GM13976 (cell line): ENCODE data around the gene AUTS2.

Source experiments
- DNase-seq: peaks from one replicate; pipeline ENCODE4 v3.0.0; 2012; ENCODE audit warnings: low spot score
- CTCF ChIP-seq: IDR thresholded peaks from 2 replicates; pipeline ENCODE4 v1.5.1; 2012; ENCODE audit warnings: borderline replicate concordance, mild to moderate bottlenecking; ENCODE audit not compliant: insufficient read depth; ENCODE audit errors: extremely low read depth, missing control alignments, control extremely low read depth
- in situ Hi-C: fragments of 300-500 bp; cut with MboI; formaldehyde crosslinking; loops from one replicate; pipeline ENCODE4 v1.12.0; 2022; ENCODE audit warnings: low sequenced_read_pairs, mixed read lengths, inconsistent platforms; ENCODE audit not compliant: unreplicated experiment

AUTS2 gene

DNA sequence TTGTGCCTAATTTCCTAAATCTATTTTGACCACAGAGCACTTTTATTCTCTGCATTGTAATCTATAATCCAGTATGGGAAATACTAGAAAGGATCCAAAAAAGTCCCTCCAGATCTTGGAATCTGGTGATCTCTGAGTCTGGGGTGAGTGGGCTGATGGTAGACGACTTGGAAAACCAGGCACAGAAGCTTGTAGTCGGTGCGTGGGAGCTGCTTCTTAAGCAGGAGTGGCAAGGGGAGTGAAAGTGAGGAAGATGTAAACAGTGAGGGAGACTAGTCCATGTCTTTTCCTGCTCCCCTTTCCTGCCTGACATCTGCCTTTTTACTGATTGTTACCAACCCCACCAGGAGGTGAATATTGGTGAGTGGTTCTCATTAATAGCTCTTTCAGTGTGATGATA, 6.8 kb downstream of the AUTS2 start:
- DNase-seq: no peak
- in situ Hi-C loops: no loop called here
- no peak for TF ChIP-seq CTCF

DNA sequence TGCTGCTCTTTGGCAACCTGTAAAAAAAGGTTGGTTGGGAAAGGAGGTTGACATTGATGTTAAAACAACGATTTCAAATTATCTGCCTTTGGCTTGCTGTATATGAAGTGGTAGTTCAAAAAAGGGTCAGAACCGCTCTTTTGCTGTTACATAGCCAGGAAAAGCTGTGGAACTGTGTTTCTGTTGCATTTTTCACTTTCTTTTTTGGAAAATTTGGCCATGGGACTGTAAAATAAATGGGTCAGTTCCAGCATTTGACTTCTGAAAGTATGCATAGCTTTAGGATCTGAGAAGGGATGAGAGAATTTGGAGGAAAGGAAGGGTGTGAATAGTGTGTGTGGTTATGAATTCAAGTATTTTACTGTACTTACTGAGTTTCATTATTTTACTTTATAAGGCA, 7.3 kb downstream of the AUTS2 start:
- TF ChIP-seq CTCF: no peak
- in situ Hi-C loops: no loop called here
- DNase-seq: no peak

DNA sequence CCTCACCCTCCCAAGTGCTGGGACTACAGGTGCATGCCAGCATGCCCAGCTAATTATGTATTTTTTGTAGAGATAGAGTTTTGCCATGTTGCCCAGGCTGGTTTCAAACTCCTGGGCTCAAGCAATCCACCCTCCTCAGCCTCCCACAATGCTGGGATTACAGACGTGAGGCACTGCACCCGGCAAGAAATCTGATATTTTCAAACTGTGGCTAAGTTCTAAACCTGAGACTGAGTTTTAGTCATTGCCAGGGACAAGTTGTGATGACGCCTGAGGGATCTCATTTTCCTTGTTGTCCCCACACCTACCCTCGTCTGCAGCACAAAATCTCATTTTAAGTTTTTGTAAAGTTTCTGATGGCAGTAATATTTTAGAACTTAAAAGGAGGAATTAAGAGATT, 9.8 kb downstream of the AUTS2 start:
- no peak for DNase-seq
- in situ Hi-C loops: no loop called here
- TF ChIP-seq CTCF: no peak

DNA sequence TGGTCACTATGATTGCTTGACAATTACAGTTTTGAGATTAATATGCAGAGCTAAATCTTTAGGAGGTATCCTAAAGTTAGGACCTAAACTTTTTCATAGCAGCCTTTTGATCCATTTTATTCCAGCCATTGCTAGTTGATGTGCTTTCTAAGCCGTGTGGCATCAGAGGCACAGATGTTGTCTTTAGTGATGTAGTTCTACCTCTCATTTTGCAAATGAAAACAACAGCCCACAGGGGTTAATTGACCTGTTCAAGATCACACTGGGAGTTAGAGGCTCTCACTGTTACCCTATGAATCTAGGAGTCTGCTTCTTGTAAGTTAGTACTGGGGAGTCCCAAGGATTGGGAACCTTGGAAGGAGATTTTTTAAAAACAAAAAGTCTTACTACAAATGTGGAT, 10.6 kb downstream of the AUTS2 start:
- in situ Hi-C loops: no loop called here
- TF ChIP-seq CTCF: no peak
- DNase-seq: no peak

DNA sequence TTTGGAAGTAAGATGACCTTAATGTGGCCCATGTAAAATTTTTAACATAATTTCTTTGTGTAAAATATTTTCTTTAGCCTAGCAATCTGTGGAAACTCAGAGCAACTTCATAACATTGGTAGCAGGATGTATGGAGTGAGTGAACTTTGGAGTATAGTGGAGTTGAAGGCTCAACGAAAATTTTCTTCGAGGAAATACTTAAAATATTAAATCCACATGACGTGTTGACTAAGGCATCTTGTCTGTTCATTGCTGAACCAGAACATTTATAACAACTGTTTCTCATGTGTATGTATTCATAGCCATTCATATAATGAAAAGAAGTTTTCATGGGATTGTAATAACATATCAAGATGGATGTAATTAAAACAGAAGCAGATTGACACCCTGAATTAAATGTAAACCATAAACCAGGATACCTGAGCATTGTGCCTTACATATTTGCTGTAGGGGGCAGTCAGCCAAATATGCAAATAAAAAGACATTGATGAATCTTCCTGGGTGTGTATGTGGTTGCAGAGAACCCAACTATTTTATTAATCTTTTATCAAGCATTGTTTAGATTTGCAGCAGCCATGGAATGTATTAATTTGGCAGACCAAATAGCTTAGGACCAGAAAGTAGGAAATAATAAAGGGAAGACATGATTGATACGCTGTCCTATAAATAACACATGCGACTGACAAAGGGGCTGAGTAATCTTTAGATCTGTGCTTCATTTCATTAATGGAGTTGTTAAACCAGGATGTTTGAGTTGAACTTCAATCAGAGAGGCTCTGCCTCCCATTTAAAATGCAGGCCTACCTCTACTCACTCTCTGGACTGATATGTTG, 11.5 kb downstream of the AUTS2 start:
- no peak for TF ChIP-seq CTCF
- in situ Hi-C loops: no loop called here
- no peak for DNase-seq

DNA sequence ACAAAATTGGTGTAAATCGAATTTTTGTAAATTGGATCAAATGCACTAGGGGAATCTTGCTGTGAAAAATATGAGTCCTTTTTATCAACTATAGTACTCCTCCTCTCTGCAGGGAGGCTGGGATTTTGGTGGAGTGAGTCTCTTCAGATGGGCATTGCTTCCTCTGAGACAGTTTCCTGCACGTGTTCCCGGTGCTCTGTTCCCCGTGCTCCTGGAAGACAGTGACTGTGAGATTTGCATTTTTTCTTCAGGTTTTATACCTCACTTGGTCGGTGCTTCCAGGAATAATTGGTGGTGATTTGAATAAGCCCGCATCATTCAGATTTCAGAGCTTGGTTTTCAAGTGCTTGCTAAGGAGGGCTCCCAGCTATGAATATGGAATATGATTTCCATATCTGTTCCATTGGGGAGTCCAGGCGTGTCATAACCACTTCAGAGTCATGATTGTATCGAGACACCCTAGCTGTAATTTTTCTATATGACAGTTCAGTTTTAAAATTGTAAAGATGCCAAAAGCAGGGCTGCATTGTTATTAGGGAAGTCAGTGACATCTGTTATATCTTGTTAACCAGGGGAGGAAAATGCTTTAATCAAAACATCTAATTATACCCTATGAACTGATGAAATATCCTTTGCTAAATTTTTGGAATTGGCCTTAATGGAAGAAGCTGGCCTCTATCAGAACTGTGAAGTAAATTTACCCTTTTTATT, 12.3 kb downstream of the AUTS2 start:
- no peak for DNase-seq
- no peak for TF ChIP-seq CTCF
- in situ Hi-C loops: no loop called here
